MM.1S (cell line): ENCODE data around the gene LRRIQ4.

ENCODE experiments used
- EZH2 ChIP-seq: fragments of 300-600 bp; sonication (generic); optimal IDR thresholded peaks from 2 replicates; pipeline ENCODE3; 2017; ENCODE audit warnings: low read depth, mild to moderate bottlenecking, antibody characterized with exemption, low read length, mixed read lengths
- TF ChIP-seq, protein P1 (sequence below): fragments of 300-600 bp; sonication (generic); IDR thresholded peaks from 2 replicates; pipeline ENCODE4 v1.5.1; 2016; ENCODE audit warnings: antibody characterized with exemption, low read length, mixed read lengths

DNA sequence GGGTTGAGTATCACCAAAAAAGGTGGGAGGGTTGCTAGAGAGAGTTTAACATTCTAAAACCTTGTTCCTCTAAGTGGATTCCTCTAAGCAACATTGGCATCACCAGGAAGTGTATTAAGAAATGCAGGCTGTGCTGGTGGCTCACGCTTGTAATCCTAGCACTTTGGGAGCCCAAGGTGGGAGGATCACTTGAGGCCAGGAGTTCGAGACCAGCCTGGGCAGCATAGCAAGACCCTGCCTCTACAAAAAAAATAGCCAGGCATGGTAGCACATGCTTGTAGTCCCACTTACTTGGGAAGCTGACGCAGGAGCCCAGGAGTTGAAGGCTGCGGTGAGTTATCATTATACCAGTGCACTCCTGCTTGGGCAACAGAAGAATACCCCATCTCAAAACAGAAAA, 34.8 kb upstream of the LRRIQ4 start:
- TF ChIP-seq EZH2 = no peak
- TF ChIP-seq, protein P1, sequence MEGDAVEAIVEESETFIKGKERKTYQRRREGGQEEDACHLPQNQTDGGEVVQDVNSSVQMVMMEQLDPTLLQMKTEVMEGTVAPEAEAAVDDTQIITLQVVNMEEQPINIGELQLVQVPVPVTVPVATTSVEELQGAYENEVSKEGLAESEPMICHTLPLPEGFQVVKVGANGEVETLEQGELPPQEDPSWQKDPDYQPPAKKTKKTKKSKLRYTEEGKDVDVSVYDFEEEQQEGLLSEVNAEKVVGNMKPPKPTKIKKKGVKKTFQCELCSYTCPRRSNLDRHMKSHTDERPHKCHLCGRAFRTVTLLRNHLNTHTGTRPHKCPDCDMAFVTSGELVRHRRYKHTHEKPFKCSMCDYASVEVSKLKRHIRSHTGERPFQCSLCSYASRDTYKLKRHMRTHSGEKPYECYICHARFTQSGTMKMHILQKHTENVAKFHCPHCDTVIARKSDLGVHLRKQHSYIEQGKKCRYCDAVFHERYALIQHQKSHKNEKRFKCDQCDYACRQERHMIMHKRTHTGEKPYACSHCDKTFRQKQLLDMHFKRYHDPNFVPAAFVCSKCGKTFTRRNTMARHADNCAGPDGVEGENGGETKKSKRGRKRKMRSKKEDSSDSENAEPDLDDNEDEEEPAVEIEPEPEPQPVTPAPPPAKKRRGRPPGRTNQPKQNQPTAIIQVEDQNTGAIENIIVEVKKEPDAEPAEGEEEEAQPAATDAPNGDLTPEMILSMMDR = no peak
